Measurements from ENCODE around the gene DENND5A.

DNA sequence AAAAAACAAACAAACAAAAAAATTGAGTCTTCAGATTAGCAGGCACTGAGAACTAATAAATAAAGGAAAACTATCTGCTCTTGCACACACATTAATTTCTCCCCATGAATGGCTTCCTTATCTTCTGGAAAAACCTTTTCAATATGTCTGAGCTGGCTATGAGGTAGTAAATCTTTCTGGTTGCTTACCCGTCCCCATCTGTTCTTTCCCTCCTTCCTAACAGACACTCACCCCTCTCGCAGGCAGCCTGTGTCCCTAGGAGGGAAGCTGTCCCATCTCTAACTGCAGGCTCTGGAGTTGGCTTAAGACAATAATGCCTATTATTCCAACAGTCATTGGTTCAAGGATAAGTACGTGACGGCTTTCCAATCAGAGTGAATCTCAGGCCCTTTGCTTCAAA lies 165.5 kb downstream of the DENND5A start:
- TF ChIP-seq, protein P1, sequence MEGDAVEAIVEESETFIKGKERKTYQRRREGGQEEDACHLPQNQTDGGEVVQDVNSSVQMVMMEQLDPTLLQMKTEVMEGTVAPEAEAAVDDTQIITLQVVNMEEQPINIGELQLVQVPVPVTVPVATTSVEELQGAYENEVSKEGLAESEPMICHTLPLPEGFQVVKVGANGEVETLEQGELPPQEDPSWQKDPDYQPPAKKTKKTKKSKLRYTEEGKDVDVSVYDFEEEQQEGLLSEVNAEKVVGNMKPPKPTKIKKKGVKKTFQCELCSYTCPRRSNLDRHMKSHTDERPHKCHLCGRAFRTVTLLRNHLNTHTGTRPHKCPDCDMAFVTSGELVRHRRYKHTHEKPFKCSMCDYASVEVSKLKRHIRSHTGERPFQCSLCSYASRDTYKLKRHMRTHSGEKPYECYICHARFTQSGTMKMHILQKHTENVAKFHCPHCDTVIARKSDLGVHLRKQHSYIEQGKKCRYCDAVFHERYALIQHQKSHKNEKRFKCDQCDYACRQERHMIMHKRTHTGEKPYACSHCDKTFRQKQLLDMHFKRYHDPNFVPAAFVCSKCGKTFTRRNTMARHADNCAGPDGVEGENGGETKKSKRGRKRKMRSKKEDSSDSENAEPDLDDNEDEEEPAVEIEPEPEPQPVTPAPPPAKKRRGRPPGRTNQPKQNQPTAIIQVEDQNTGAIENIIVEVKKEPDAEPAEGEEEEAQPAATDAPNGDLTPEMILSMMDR (conservative IDR thresholded peaks at IDR 0.05; ENCODE audit: low read depth, low read length): no peak
- TF ChIP-seq EZH2 (IDR thresholded peaks at IDR 0.05; ENCODE audit: low read length, unreplicated experiment) (no peak), EZH2phosphoT487 (IDR thresholded peaks at IDR 0.05; ENCODE audit: borderline replicate concordance, low read length) (no peak)

Data from PC-3 (cell line).